ENCODE data around the gene JAM2.
"Not testable (repeated sequence)": the region's sequence is repeated elsewhere in the genome, so short reads cannot be mapped to it uniquely, and the experiment has no call there.

The JAM2 gene

DNA sequence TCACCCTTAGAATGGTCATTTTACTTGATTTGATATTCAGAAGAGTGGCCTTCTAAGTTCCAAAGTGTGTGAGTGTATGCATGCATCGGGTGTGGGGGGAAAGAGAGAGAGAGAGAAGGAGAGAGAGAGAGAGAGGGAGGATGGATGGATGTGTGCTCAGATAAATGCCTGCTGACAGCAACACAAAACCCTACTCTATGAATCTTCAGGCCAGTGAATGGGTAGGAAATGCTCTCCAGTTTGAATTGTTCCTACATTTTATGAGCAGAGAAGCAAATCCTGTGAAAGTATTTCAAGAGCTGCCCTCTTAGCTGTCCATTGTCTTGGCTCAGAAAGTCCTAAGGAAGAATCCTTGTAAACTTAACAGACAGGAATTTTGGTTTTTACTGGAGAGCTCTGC, 7.4 kb downstream of the JAM2 start:
- no peak for DNase-seq

DNA sequence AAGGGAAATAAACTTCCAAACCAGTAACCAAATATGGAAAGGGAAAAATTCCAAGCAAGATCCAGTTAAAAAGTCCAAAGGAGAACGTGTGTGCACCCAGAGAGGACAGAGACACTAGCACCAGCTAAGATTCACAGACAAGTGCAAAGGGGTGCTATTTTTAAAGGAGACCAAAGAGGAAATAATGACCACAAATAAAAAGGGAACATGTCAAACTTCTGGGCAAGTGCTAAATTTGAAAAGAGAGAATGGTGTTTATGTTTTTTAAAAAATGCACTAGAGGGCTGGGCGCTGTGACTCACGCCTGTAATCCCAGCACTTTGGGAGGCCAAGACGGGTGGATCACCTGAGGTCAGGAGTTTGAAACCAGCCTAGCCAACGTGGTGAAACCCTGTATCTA, 8.6 kb downstream of the JAM2 start:
- no peak for DNase-seq

- DNase-seq: no peak
Observed at GRCh38 chr21:25649146-25649545, 10.1 kb downstream of the JAM2 start.

DNA sequence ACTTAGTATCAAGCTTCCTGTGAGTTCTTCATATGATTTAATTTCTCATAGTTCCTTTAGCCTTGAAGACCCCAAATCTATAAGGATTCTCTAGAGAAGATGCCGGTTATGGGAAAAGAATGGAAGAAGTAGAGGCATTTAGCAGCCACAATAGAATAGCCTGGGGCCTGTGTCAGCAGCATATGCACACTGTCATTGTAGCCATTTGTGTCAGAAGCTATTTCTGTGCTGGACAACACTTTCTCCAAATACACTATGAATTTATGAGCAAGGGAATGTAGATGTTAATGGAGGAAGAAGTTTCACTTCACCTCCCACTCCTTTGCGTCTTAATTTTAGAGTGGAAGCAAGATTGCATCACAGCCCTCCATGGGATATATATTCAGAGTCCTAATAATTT, 17.4 kb downstream of the JAM2 start:
- DNase-seq: no peak

- no peak for DNase-seq
Observed at GRCh38 chr21:25657140-25657539, 18.1 kb downstream of the JAM2 start.

GRCh38 chr21:25658427-25659035, 19.5 kb downstream of the JAM2 start:
- no peak for DNase-seq

GRCh38 chr21:25660233-25660632, 21.2 kb downstream of the JAM2 start:
- no peak for DNase-seq

GRCh38 chr21:25664491-25664931, 25.5 kb downstream of the JAM2 start:
- DNase-seq: no peak

- no peak for DNase-seq
Observed at GRCh38 chr21:25670726-25671125, 31.7 kb downstream of the JAM2 start.

DNA sequence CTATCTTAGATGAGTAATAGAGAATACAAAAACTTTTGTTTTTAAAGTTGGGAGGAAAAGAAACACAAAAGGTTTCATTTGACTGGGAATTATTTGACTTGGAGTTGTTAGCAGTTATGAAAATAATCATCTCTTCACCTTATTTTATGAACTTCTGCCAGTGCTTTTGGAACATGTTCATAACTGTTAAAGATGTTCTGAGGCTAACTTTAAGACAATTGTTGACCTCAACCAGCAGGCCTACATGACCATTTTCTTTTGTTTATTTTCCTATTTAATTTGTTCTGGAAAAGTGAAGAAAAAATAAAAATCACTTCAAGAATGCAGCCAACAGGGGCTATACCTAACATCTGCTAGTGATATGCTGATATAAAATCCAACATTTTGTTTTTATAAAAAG, 37.4 kb downstream of the JAM2 start:
- no peak for DNase-seq

- DNase-seq: no peak
Observed at GRCh38 chr21:25682382-25682781, 43.3 kb downstream of the JAM2 start.

DNA sequence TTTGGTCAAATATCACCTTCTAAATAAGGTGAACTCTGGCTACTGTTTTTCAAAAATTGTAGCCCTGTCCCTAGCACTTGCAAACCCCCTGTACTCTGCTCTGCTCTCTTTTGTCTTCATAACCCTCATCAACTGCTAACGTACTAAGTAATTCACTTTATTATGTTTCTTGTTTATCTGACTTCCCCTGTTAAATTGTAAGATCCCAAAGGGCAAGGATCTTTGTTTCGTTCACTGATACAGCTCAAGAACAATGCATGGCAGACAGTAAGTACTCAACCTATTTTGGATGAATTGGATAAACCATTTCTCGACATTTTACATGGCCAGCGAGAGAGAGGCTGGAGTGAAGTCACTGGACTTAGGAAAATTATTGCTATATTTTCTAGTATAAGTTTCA, 48.7 kb downstream of the JAM2 start:
- DNase-seq: no peak

GRCh38 chr21:25688275-25689155, 49.5 kb downstream of the JAM2 start:
- DNase-seq: no peak

GRCh38 chr21:25689226-25689625, 50.2 kb downstream of the JAM2 start:
- DNase-seq: no peak

GRCh38 chr21:25691976-25692375, 52.9 kb downstream of the JAM2 start:
- DNase-seq: no peak

- DNase-seq: not testable (repeated sequence)
Observed at GRCh38 chr21:25695461-25695860, 56.4 kb downstream of the JAM2 start.

DNA sequence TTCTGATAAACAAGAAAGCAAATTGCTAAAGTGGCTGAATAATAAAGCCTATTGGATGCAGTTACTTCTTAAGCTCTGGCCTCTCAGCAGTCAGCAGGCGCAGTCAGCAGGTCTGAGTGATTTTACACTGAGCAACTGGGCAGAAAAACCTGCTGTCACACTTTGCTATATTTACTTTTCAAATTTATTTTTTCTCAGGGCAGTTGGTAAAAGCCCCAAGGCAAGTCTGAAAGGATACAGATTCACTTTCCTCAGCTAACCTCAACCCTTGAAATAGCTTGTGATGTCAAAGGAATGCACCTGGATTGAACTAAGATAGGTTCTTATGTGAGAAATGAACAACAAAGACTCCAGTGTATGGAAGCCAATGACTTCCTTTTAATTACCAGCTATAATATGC, 61.7 kb downstream of the JAM2 start:
- peak; percentile 63 for DNase-seq

DNA sequence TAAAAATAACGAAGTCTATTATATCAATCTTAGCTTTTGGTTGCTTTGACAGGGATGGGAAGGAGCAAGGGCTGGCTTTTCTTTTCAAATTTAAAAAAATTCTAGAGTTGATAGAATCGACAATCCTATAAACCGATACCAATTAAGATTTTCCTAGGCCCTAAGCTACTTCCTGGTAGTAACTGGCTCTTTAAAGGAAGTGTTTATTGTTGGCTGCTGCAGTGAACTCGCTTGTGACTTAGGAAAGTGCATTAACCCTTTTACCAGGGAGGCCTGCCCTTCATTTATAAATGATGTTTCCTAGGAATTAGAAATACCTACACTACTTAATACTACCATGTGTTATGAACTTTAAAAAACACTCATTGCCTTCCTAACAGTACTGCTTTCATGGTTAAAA, 62.5 kb downstream of the JAM2 start:
- DNase-seq: no peak

GRCh38 chr21:25708467-25709065, 69.5 kb downstream of the JAM2 start:
- DNase-seq: no peak

DNA sequence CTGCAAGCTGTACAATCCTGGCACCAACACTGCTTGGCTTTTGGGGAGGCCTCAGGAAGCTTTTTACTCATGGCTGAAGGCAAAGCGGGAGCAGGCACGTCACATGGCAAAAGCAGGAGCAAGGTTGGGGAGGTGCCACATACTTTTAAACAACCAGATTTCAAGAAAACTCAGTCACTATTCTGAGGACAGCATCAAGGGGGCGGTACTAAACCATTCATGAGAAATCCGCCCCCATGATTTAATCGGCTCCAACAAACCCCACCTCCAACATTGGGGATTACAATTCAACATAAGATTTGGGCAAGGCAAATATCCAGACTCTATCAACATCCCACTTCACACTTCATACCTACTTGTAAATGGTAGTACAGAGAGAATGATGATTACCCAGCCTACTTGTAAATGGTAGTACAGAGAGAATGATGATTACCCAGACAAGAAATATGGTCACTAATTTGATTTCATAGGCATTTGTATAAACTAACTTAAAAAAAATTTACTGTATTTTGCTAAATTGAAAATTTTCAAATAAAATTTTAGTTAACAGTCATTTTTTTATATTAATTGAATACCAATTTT, 70.7 kb downstream of the JAM2 start:
- no peak for DNase-seq

DNA sequence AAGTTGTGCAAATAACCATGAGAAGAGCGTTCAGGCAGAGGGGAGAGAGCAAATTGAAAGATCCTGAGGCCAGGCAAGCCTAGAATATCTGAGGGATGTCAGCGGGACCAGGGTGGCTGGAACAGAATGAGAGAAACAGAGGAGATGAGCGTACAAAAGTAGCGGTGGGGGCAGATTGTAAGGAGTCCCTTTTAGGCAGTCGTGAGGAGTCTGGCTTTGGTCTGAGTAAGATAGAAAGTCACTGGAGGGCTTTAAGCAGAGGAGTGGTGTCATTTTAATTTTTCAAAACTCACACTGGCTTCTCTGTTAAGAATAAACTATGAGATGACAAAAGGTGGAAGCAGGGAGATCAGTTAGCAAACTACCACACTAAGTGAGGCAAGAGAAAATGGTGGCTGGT, 71.5 kb downstream of the JAM2 start:
- no peak for DNase-seq

DNA sequence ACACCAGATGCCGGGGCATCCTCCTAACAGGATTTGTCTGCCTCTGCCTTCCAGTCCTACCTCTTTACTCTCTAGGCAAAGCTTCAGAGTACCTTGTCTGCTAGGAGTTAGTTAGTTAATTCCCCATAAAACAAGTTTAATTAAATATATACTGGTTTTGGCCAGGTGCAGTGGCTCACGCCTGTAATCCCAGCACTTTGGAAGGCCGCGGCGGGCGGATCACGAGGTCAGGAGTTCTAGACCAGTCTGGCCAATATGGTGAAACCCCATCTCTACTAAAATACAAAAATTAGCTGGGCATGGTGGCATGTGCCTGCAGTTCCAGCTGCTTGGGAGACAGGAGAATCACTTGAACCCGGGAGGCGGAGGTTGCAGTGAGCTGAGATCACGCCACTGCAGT, 75.0 kb downstream of the JAM2 start:
- not testable (repeated sequence) for DNase-seq

- DNase-seq: no peak
Observed at GRCh38 chr21:25717491-25718147, 78.6 kb downstream of the JAM2 start.

Data from islet precursor cell (in vitro differentiated cells).